Bronchial epithelial cell (primary cell): ENCODE measurements around the gene TPBGL. TPM values are rescaled to one million over a fixed set of nuclear protein-coding genes. Genes with fewer than 3 reads are reported as not detected.

Source experiments
- DNase-seq: peaks from one replicate; pipeline ENCODE4 v3.0.0-alpha.2; 2010; ENCODE audit warnings: low read depth
- FAIRE-seq: peaks from 2 replicates; lab custom pipeline; 2011; peaks lifted over from hg19 to GRCh38; lab: Jason Lieb, UNC
- H3K27me3 ChIP-seq: 2 replicates; pipeline ENCODE4 v1.5.1; 2011; ENCODE audit warnings: low read length; ENCODE audit not compliant: control insufficient read depth, insufficient read depth
- H3K36me3 ChIP-seq: 2 replicates; pipeline ENCODE4 v1.5.1; 2011; ENCODE audit warnings: low read length; ENCODE audit not compliant: control insufficient read depth, insufficient read depth
- H3K4me3 ChIP-seq: 2 replicates; pipeline ENCODE4 v1.5.1; 2011; ENCODE audit warnings: mild to moderate bottlenecking, low read depth, low read length, control low read depth
- total RNA-seq: library from RNA; depleted of rRNA; stranded (reverse); fragments of >200 nt; gene quantifications from 2 replicates; pipeline ENCODE4 v1.2.1, GENCODE V29; 2014
- TF ChIP-seq, protein P1 (sequence below): IDR thresholded peaks from 2 replicates; pipeline ENCODE4 v1.5.1; 2011; ENCODE audit warnings: mild to moderate bottlenecking, moderate library complexity, low read length, control low read depth, inconsistent platforms; ENCODE audit not compliant: insufficient read depth, severe bottlenecking

Gene TPBGL
- total RNA-seq, 1 donor from 2014 or later: not detected

DNA sequence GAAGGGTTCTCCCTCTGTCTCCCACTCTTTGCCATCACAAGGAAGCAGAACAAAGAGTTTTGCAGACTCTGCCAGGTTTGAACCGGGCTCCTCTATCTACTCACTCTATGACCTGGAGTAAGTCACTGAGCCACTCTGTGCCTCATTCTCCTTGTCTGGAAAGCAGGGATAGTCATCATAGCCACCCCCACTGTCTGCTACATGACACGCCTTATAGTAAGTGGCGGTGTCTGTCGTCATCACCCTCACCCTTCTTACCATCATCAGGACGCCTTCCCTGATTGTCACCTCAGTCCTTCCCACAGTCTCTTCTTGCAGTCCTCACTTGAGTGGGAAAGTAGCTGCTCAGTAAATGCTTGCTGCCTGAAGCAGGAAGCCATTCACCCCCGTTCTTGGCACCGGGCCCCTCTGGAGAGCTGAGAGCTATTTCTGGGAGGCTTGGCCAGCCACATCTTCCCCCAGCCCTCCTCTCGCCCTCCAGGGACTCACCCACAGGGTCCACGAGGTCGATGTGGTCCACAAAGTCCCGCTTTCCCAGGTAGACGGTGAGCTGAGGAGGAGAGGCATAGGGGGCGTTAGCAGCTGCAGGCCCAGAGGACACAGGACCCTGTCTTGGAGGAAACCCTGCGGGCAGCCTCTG is 46.4 kb downstream of the TPBGL start:
- TF ChIP-seq, protein P1, sequence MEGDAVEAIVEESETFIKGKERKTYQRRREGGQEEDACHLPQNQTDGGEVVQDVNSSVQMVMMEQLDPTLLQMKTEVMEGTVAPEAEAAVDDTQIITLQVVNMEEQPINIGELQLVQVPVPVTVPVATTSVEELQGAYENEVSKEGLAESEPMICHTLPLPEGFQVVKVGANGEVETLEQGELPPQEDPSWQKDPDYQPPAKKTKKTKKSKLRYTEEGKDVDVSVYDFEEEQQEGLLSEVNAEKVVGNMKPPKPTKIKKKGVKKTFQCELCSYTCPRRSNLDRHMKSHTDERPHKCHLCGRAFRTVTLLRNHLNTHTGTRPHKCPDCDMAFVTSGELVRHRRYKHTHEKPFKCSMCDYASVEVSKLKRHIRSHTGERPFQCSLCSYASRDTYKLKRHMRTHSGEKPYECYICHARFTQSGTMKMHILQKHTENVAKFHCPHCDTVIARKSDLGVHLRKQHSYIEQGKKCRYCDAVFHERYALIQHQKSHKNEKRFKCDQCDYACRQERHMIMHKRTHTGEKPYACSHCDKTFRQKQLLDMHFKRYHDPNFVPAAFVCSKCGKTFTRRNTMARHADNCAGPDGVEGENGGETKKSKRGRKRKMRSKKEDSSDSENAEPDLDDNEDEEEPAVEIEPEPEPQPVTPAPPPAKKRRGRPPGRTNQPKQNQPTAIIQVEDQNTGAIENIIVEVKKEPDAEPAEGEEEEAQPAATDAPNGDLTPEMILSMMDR: no peak
- no peak overlapping the region for H3K4me3 ChIP-seq
- no peaks in the 10 kb centered on the region for H3K36me3 ChIP-seq
- DNase-seq (peak; percentile 36), FAIRE-seq (peak; percentile 64)
- peaks cover 1% of the 10 kb centered on the region for H3K27me3 ChIP-seq

DNA sequence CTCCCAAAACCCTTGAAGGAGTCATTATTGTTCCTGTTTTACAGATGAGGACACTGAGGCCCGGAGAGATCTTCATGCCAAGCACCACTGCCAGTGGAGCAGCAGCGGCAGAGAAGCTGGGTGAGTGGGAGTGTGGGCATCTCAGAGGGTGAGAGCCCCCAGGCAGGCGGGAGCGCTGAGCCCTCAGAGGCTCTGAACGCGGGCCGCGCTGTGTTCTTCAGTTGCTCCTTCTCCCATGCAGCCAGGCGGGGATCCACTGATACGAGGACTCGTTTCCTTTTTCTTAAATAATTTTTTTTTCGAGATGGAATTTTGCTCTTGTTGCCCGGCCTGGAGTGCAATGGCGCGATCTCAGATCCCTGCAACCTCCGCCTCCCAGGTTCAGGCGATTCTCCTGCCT is 47.0 kb downstream of the TPBGL start:
- TF ChIP-seq, protein P1: no peak
- no peak for DNase-seq
- FAIRE-seq: no peak
- no peak overlapping the region for H3K4me3 ChIP-seq
- H3K36me3 ChIP-seq: no peaks in the 10 kb centered on the region
- peaks cover 1% of the 10 kb centered on the region for H3K27me3 ChIP-seq

DNA sequence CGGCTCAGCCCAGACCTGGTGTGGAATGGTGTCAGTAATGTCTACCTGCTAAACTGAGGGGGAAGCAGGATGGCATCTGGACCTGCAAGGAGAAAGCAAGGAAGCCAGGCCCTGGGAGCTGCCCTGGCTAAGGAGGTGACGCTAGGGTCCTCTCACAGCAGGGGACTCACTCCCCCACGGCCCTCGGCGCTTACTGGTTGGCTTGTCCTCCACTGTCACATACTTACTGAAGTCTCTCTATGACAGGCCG is 48.9 kb downstream of the TPBGL start:
- no peak for DNase-seq
- peaks cover 1% of the 10 kb centered on the region for H3K27me3 ChIP-seq
- no peak for FAIRE-seq
- no peaks in the 10 kb centered on the region for H3K36me3 ChIP-seq
- no peak overlapping the region for H3K4me3 ChIP-seq
- TF ChIP-seq, protein P1: no peak

DNA sequence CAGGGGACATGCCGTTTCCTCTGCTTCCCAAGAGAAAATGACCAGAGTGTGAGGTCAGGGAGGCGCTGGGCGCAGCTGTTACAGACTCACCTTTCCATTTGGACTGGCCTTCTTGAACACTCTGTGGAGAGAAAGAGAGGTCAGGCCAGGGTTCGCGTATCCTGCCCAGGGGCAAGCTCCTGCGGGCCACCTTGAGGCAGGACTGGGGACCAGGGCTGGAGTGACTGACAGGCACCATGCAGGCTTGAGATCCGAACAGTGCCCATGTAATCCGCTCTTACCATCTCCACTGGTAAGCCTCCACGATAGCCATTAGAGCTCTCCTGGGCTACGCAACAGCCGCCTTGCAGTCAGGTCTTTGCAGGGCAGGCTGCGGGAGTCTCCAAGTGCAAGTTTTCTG is 49.3 kb downstream of the TPBGL start:
- H3K27me3 ChIP-seq: peaks cover 1% of the 10 kb centered on the region
- H3K4me3 ChIP-seq: no peak overlapping the region
- FAIRE-seq: no peak
- TF ChIP-seq, protein P1: no peak
- DNase-seq: no peak
- H3K36me3 ChIP-seq: no peaks in the 10 kb centered on the region

DNA sequence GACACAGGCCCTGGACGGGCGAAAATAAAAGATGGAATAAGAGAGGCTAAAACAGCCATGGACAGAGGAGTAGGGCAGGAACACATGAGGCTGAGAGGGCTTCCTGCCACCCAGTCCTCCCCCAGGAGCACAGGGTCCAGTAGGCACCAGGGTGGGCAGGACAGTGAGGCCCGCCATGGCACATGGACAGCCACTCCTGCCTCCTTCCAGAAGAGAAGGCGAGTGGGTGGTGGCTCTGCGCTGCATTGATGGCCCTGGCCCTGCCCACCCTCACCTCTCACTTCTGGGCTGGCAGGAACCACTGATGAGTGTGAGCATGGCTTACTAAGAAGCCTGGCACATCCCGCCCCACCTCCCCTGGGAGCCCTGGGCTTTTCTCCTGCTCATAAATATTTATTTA is 51.2 kb downstream of the TPBGL start:
- TF ChIP-seq, protein P1: no peak
- Histone ChIP-seq H3K36me3 (no peaks in the 10 kb centered on the region), H3K27me3 (peaks cover 1% of the 10 kb centered on the region), H3K4me3 (no peak overlapping the region)
- DNase-seq (no peak), FAIRE-seq (no peak)

DNA sequence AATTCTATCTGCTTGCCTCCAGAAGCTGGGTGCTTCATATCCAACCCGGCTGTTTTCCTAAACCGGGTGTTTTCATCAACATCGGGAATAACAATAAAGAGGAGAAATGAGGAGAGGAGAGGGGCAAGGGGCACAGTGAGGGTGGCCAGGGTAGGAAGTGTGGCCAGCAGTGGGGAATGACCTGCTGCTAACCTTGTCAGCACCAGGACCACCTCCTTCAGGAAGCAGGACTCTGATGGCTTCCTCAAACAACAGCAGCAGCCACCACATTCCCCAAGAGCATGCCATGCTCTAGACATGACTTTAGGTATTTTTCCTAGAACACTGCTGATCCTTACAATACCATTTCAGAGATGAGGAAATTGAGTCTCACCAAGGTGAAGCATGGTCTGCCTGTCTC is 52.4 kb downstream of the TPBGL start:
- FAIRE-seq (no peak), DNase-seq (no peak)
- TF ChIP-seq, protein P1: no peak
- Histone ChIP-seq H3K27me3 (peaks cover 1% of the 10 kb centered on the region), H3K4me3 (no peak overlapping the region), H3K36me3 (no peaks in the 10 kb centered on the region)
